ENCODE data around the gene SPTAN1.

Gene SPTAN1

GRCh38 chr9:128607642-128608350 lies 55.4 kb downstream of the SPTAN1 start:
- no peak for DNase-seq

- no peak for DNase-seq
These were observed 58.5 kb downstream of the SPTAN1 start for GRCh38 chr9:128610897-128611296.

- DNase-seq: no peak
These were observed 59.4 kb downstream of the SPTAN1 start for GRCh38 chr9:128611600-128612394.

GRCh38 chr9:128614728-128615127 lies 62.3 kb downstream of the SPTAN1 start:
- no peak for DNase-seq

GRCh38 chr9:128615571-128615970 lies 63.2 kb downstream of the SPTAN1 start:
- DNase-seq: no peak

GRCh38 chr9:128617943-128618342 lies 65.6 kb downstream of the SPTAN1 start:
- DNase-seq: no peak

- no peak for DNase-seq
These were observed 66.7 kb downstream of the SPTAN1 start for GRCh38 chr9:128619127-128619526.

GRCh38 chr9:128619779-128620178 lies 67.4 kb downstream of the SPTAN1 start:
- no peak for DNase-seq

GRCh38 chr9:128621730-128622455 lies 69.5 kb downstream of the SPTAN1 start:
- DNase-seq: no peak

GRCh38 chr9:128624566-128624965 lies 72.2 kb downstream of the SPTAN1 start:
- no peak for DNase-seq

GRCh38 chr9:128625391-128626146 lies 73.2 kb downstream of the SPTAN1 start:
- no peak for DNase-seq

- no peak for DNase-seq
These were observed 73.8 kb downstream of the SPTAN1 start for GRCh38 chr9:128626181-128626580.

GRCh38 chr9:128627127-128627715 lies 74.8 kb downstream of the SPTAN1 start:
- DNase-seq: no peak

- no peak for DNase-seq
These were observed 75.5 kb downstream of the SPTAN1 start for GRCh38 chr9:128627906-128628305.

GRCh38 chr9:128628471-128629048 lies 76.2 kb downstream of the SPTAN1 start:
- no peak for DNase-seq

GRCh38 chr9:128629136-128629535 lies 76.7 kb downstream of the SPTAN1 start:
- DNase-seq: no peak

- no peak for DNase-seq
These were observed 77.6 kb downstream of the SPTAN1 start for GRCh38 chr9:128629852-128630545.

GRCh38 chr9:128631636-128632035 lies 79.2 kb downstream of the SPTAN1 start:
- DNase-seq: no peak

- DNase-seq: no peak
These were observed 79.7 kb downstream of the SPTAN1 start for GRCh38 chr9:128632066-128632465.

- DNase-seq: no peak
These were observed 80.1 kb downstream of the SPTAN1 start for GRCh38 chr9:128632486-128632885.

GRCh38 chr9:128633057-128633456 lies 80.7 kb downstream of the SPTAN1 start:
- no peak for DNase-seq

- no peak for DNase-seq
These were observed 81.2 kb downstream of the SPTAN1 start for GRCh38 chr9:128633601-128634000.
